Neuron (in vitro differentiated cells): Measurements from ENCODE around the gene ZNF609.
"Not testable (repeated sequence)": the region's sequence is repeated elsewhere in the genome, so short reads cannot be mapped to it uniquely, and the experiment has no call there.

Source experiments
- H2AFZ ChIP-seq: one replicate; pipeline ENCODE4 v1.6.1; 2013; ENCODE audit warnings: low read depth, mild to moderate bottlenecking, inconsistent platforms, low read length, moderate library complexity
- H3K27me3 ChIP-seq: one replicate; pipeline ENCODE4 v1.6.1; 2013; ENCODE audit warnings: low read length; ENCODE audit not compliant: insufficient read depth
- H3K36me3 ChIP-seq: one replicate; pipeline ENCODE4 v1.6.1; 2013; ENCODE audit warnings: low read length; ENCODE audit not compliant: insufficient read depth
- H3K4me1 ChIP-seq: one replicate; pipeline ENCODE4 v1.6.1; 2013; ENCODE audit warnings: low read length; ENCODE audit not compliant: insufficient read depth
- H3K4me3 ChIP-seq: 2 replicates; pipeline ENCODE4 v1.5.1; 2013; ENCODE audit warnings: mild to moderate bottlenecking, low read length, moderate library complexity
- H3K9me3 ChIP-seq: one replicate; pipeline ENCODE4 v1.6.1; 2013; ENCODE audit warnings: low read length

The ZNF609 gene

GRCh38 chr15:64619880-64620839, 159.8 kb downstream of the ZNF609 start:
- Histone ChIP-seq H3K9me3 (no peaks in the 10 kb centered on the region), H3K4me1 (no peaks in the 10 kb centered on the region), H2AFZ (no peak overlapping the region), H3K36me3 (peaks cover 18% of the 10 kb centered on the region), H3K27me3 (no peaks in the 10 kb centered on the region), H3K4me3 (no peak overlapping the region)

GRCh38 chr15:64621056-64621455, 160.7 kb downstream of the ZNF609 start:
- H3K27me3 ChIP-seq, result no peaks in the 10 kb centered on the region
- H3K4me3 ChIP-seq, result no peak overlapping the region
- no peaks in the 10 kb centered on the region for H3K4me1 ChIP-seq
- H3K9me3 ChIP-seq, result no peaks in the 10 kb centered on the region
- peaks cover 16% of the 10 kb centered on the region for H3K36me3 ChIP-seq
- no peak overlapping the region for H2AFZ ChIP-seq

GRCh38 chr15:64622410-64623260, 162.3 kb downstream of the ZNF609 start:
- Histone ChIP-seq H3K4me1 (no peaks in the 10 kb centered on the region), H3K4me3 (no peak overlapping the region), H3K9me3 (no peaks in the 10 kb centered on the region), H3K27me3 (no peaks in the 10 kb centered on the region), H3K36me3 (peaks cover 21% of the 10 kb centered on the region), H2AFZ (no peak overlapping the region)

- Histone ChIP-seq H2AFZ (no peak overlapping the region), H3K27me3 (no peaks in the 10 kb centered on the region), H3K4me3 (no peak overlapping the region), H3K9me3 (no peaks in the 10 kb centered on the region), H3K4me1 (no peaks in the 10 kb centered on the region), H3K36me3 (peaks cover 21% of the 10 kb centered on the region)
Observed at GRCh38 chr15:64623347-64623996, 163.1 kb downstream of the ZNF609 start.

GRCh38 chr15:64624242-64624641, 163.9 kb downstream of the ZNF609 start:
- Histone ChIP-seq H3K9me3 (no peaks in the 10 kb centered on the region), H2AFZ (no peak overlapping the region), H3K27me3 (no peaks in the 10 kb centered on the region), H3K36me3 (peaks cover 21% of the 10 kb centered on the region), H3K4me1 (no peaks in the 10 kb centered on the region), H3K4me3 (no peak overlapping the region)

DNA sequence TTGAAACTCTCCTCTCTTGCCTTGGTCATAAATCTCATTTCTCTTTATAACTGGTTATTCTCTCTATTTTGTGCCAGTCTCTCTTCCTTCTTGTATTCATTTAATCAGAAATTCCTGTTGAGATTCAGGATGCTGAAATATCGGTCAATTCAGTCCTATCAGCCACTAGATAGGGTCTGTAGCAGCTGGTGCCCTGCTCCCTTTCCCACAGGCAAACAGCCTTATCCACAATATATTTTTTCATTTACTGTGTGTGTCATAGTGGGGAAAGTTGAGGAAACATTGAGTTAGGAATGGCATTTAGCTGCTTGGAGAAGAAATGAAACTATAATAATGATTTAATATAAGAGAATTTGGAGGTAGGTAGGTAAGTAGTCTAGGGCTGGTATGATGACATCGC, 168.7 kb downstream of the ZNF609 start:
- peaks cover 24% of the 10 kb centered on the region for H3K36me3 ChIP-seq
- no peak overlapping the region for H2AFZ ChIP-seq
- H3K4me1 ChIP-seq, result peaks cover 8% of the 10 kb centered on the region
- no peaks in the 10 kb centered on the region for H3K9me3 ChIP-seq
- no peak overlapping the region for H3K4me3 ChIP-seq
- no peaks in the 10 kb centered on the region for H3K27me3 ChIP-seq

DNA sequence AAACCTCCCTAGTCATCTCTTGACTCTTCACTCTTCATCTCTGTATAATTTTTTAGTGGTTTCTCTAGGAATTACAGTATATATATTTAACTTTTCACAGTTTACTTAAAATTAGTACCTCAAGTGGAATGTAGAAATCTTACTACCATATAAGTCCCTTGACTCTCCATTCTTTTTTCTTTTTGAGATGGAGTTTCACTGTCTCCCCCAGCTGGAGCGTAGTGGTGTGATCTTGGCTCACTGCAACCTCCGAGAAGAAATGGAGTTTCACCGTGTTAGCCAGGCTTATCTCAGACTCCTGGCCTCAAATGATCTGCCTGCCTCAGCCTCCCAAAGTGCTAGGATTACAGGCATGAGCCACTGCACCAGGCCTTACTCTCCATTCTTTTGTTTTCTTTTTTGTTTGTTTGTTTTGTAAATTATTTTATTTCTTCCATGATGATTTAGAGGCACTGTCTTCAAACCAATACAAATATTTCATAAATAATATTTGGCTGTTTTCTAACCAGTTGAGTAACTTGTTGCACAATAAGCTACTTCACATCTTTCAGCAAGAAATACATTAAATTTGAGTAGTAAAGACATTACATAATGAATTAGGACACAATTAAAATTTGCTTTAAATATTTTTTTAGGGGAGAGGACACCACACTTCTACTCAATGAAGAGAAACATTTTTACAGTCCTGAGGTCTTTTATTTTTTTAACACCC, 170.2 kb downstream of the ZNF609 start:
- Histone ChIP-seq H2AFZ (no peak overlapping the region), H3K4me1 (peaks cover 23% of the 10 kb centered on the region), H3K4me3 (no peak overlapping the region)

GRCh38 chr15:64632639-64633038, 172.3 kb downstream of the ZNF609 start:
- not testable (repeated sequence) for H3K9me3 ChIP-seq, H3K4me3 ChIP-seq, H2AFZ ChIP-seq, H3K27me3 ChIP-seq
- Histone ChIP-seq H3K4me1 (peaks cover 37% of the 10 kb centered on the region), H3K36me3 (peaks cover 12% of the 10 kb centered on the region)

More for the DNA sequence above, 170.2 kb downstream of the ZNF609 start:
- Histone ChIP-seq H3K9me3 (no peaks in the 10 kb centered on the region), H3K36me3 (peaks cover 18% of the 10 kb centered on the region), H3K27me3 (no peaks in the 10 kb centered on the region)

- Histone ChIP-seq H3K36me3 (peaks cover 12% of the 10 kb centered on the region), H3K27me3 (no peaks in the 10 kb centered on the region), H2AFZ (no peak overlapping the region), H3K4me1 (peaks cover 37% of the 10 kb centered on the region), H3K9me3 (peaks cover 2% of the 10 kb centered on the region), H3K4me3 (no peak overlapping the region)
Observed at GRCh38 chr15:64633332-64633731, 173.0 kb downstream of the ZNF609 start.

DNA sequence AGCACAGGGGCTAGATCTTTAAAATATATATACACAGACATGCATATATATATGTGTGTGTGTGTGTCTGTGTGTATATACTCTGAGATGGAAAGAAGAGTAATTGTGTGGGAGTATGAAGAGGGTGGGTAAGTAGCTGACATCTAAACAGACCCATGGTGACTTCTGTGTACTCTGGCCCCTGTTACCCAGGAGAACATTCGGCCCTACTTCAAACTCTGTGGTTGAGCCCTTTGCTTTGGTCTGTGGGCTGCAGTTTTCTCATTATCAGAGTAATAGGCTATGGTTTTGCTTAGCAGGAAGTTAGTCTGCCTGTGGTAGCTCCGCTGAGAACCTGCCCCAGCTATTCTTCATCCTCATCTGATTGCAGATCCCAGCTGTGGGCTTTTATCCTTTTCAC, 173.6 kb downstream of the ZNF609 start:
- Histone ChIP-seq H2AFZ (no peak overlapping the region), H3K4me1 (peaks cover 37% of the 10 kb centered on the region), H3K4me3 (no peak overlapping the region), H3K36me3 (peaks cover 12% of the 10 kb centered on the region), H3K27me3 (no peaks in the 10 kb centered on the region), H3K9me3 (peaks cover 2% of the 10 kb centered on the region)

DNA sequence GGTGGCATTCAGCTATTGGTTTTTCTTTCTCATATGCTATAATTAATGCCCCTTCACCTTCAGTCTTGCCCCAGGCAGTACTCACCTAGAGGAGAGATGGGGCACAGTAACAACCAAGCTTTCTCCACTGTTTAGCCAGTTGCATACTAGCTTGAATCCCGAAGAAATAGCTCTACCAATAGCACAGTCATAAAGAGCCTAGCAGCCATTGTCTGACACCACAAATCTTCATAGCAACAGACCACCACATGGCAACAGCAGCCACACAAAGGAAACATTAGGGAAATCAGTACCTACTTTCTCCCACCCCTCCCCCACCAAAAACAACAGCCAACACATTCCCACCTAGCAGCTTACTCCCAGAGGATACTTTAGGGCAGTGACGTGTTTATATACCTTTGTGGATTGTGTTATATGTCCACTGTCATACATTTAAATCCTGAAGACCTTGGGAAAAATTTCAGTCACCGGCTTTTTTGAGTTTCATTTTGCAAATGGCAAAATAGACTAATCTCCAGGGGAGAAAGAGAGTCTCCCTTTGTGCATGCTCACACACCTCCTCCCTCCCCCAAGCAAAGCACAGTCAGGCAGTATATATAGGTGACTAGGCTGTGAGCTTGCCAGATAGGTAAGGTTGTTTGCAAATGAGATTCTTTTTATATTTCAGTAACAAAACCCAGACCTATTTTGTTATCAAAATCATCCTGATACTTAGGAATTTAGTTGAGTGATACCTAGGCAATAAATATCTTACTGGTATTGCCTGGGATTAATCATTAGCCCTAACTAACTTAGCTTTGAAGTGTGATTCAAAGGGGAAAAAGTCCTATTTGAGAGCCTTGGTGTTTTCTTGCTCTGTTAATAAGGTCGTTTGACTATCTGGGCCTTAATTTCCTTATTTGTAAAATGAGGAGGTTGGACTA, 174.5 kb downstream of the ZNF609 start:
- peaks cover 9% of the 10 kb centered on the region for H3K36me3 ChIP-seq
- peak overlapping the region; percentile 18 for H3K4me3 ChIP-seq
- peaks cover 37% of the 10 kb centered on the region for H3K4me1 ChIP-seq
- H3K27me3 ChIP-seq, result no peaks in the 10 kb centered on the region
- H2AFZ ChIP-seq, result no peak overlapping the region
- peaks cover 2% of the 10 kb centered on the region for H3K9me3 ChIP-seq
